D341Med (cell line): ENCODE results near the gene MT1HL1.
"Not testable (repeated sequence)": the region's sequence is repeated elsewhere in the genome, so short reads cannot be mapped to it uniquely, and the experiment has no call there.

Source experiments
- DNase-seq: peaks from one replicate; pipeline ENCODE4 v3.0.0; 2012; ENCODE audit warnings: low spot score

MT1HL1 gene

GRCh38 chr1:237016626-237017025 is 12.4 kb upstream of the MT1HL1 start:
- DNase-seq = no peak

- DNase-seq = no peak
Observed at GRCh38 chr1:237013608-237014007, 9.4 kb upstream of the MT1HL1 start.

- DNase-seq = no peak
Observed at GRCh38 chr1:237012788-237013383, 8.6 kb upstream of the MT1HL1 start.

GRCh38 chr1:237012361-237012760 is 8.1 kb upstream of the MT1HL1 start:
- no peak for DNase-seq

- no peak for DNase-seq
Observed at GRCh38 chr1:237011432-237011831, 7.2 kb upstream of the MT1HL1 start.

GRCh38 chr1:237009611-237010010 is 5.4 kb upstream of the MT1HL1 start:
- DNase-seq = no peak

GRCh38 chr1:237007147-237007881 is 3.1 kb upstream of the MT1HL1 start:
- no peak for DNase-seq

GRCh38 chr1:237005674-237006073 is 1.4 kb upstream of the MT1HL1 start:
- DNase-seq = no peak

GRCh38 chr1:237003516-237003915 is 725 bp downstream of the MT1HL1 start:
- DNase-seq = no peak

- DNase-seq = no peak
Observed at GRCh38 chr1:237000191-237000590, 4.0 kb downstream of the MT1HL1 start.

- DNase-seq = no peak
Observed at GRCh38 chr1:236998546-236998945, 5.7 kb downstream of the MT1HL1 start.

GRCh38 chr1:236997882-236998281 is 6.4 kb downstream of the MT1HL1 start:
- no peak for DNase-seq

GRCh38 chr1:236997361-236997760 is 6.9 kb downstream of the MT1HL1 start:
- no peak for DNase-seq

- no peak for DNase-seq
Observed at GRCh38 chr1:236994450-236994849, 9.8 kb downstream of the MT1HL1 start.

- no peak for DNase-seq
Observed at GRCh38 chr1:236992449-236992848, 11.8 kb downstream of the MT1HL1 start.

GRCh38 chr1:236990052-236990445 is 14.2 kb downstream of the MT1HL1 start:
- DNase-seq = no peak

- no peak for DNase-seq
Observed at GRCh38 chr1:236989290-236990051, 14.8 kb downstream of the MT1HL1 start.

GRCh38 chr1:236983818-236984217 is 20.4 kb downstream of the MT1HL1 start:
- no peak for DNase-seq

- no peak for DNase-seq
Observed at GRCh38 chr1:236982380-236982779, 21.9 kb downstream of the MT1HL1 start.

GRCh38 chr1:236981431-236981830 is 22.8 kb downstream of the MT1HL1 start:
- not testable (repeated sequence) for DNase-seq

- DNase-seq = no peak
Observed at GRCh38 chr1:236980673-236981072, 23.6 kb downstream of the MT1HL1 start.

- no peak for DNase-seq
Observed at GRCh38 chr1:236979149-236979900, 24.9 kb downstream of the MT1HL1 start.
